NB4 (cell line): ENCODE results near the gene CPT1C.

Experiments
- CTCF ChIP-seq: IDR thresholded peaks from one replicate; pipeline ENCODE4 v1.5.1; 2012; ENCODE audit warnings: low read depth, low read length
- POLR2A ChIP-seq: IDR thresholded peaks from 2 replicates; pipeline ENCODE4 v1.6.1; 2011; ENCODE audit warnings: mild to moderate bottlenecking; ENCODE audit not compliant: insufficient read length; ENCODE audit errors: extremely low read depth
- TF ChIP-seq, protein P1 (sequence below): IDR thresholded peaks from 2 replicates; pipeline ENCODE4 v1.6.1; 2011; ENCODE audit warnings: low read depth, low read length

GRCh38 chr19:49692147-49692506 lies 1.2 kb downstream of the CPT1C start:
- TF ChIP-seq POLR2A: no peak
- TF ChIP-seq CTCF: no peak
- TF ChIP-seq, protein P1, sequence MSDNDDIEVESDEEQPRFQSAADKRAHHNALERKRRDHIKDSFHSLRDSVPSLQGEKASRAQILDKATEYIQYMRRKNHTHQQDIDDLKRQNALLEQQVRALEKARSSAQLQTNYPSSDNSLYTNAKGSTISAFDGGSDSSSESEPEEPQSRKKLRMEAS: no peak
